SKM-1 treated with dmso at 0.1 percent for 144 hours (cell line): ENCODE data around the gene POC5.
"Not testable (repeated sequence)": the region's sequence is repeated elsewhere in the genome, so short reads cannot be mapped to it uniquely, and the experiment has no call there.

Source experiments
- DNase-seq: peaks from one replicate; lab custom pipeline; 2025; ENCODE audit not compliant: unreplicated experiment; lab: John Stamatoyannopoulos, UW

The POC5 gene

GRCh38 chr5:75706016-75706415 is 11.2 kb downstream of the POC5 start:
- DNase-seq: no peak

- DNase-seq: no peak
Measured at GRCh38 chr5:75701856-75702255, 15.4 kb downstream of the POC5 start.

GRCh38 chr5:75695472-75696351 is 21.5 kb downstream of the POC5 start:
- DNase-seq: not testable (repeated sequence)

GRCh38 chr5:75694781-75695180 is 22.5 kb downstream of the POC5 start:
- DNase-seq: no peak

- no peak for DNase-seq
Measured at GRCh38 chr5:75690669-75691068, 26.6 kb downstream of the POC5 start.

GRCh38 chr5:75686480-75686879 is 30.8 kb downstream of the POC5 start:
- DNase-seq: no peak

- no peak for DNase-seq
Measured at GRCh38 chr5:75685141-75685540, 32.1 kb downstream of the POC5 start.

- DNase-seq: peak; percentile 30
Measured at GRCh38 chr5:75681125-75681830, 36.0 kb downstream of the POC5 start.

GRCh38 chr5:75678155-75678554 is 39.1 kb downstream of the POC5 start:
- DNase-seq: no peak

GRCh38 chr5:75677607-75678006 is 39.6 kb downstream of the POC5 start:
- no peak for DNase-seq

- DNase-seq: no peak
Measured at GRCh38 chr5:75675783-75676182, 41.5 kb downstream of the POC5 start.

GRCh38 chr5:75672616-75673015 is 44.6 kb downstream of the POC5 start:
- no peak for DNase-seq

- no peak for DNase-seq
Measured at GRCh38 chr5:75671506-75671905, 45.7 kb downstream of the POC5 start.

- no peak for DNase-seq
Measured at GRCh38 chr5:75670577-75670976, 46.7 kb downstream of the POC5 start.

- no peak for DNase-seq
Measured at GRCh38 chr5:75668977-75669689, 48.1 kb downstream of the POC5 start.

- DNase-seq: no peak
Measured at GRCh38 chr5:75668445-75668844, 48.8 kb downstream of the POC5 start.

GRCh38 chr5:75667586-75667985 is 49.7 kb downstream of the POC5 start:
- no peak for DNase-seq

- no peak for DNase-seq
Measured at GRCh38 chr5:75666801-75667200, 50.4 kb downstream of the POC5 start.

- DNase-seq: no peak
Measured at GRCh38 chr5:75664979-75665378, 52.3 kb downstream of the POC5 start.

GRCh38 chr5:75663579-75664284 is 53.5 kb downstream of the POC5 start:
- DNase-seq: no peak

- no peak for DNase-seq
Measured at GRCh38 chr5:75662061-75662460, 55.2 kb downstream of the POC5 start.
